Activated CD8-positive, alpha-beta memory T cell treated with anti-CD3 and anti-CD28 coated beads, Interleukin-2, amount 10 ng/mL, durations not matched to agents 7 days and 5 days (primary cell): Measurements from ENCODE around the gene MROH8. TPM values are rescaled to one million over a fixed set of nuclear protein-coding genes. Genes with fewer than 3 reads are reported as not detected.

ENCODE experiments used
- ATAC-seq: fragments of 150-1000 bp; cut with Tn5 transposase; one replicate; pipeline ENCODE4 v1.10.0; 2021; ENCODE audit warnings: moderate library complexity
- CTCF ChIA-PET: fragments of 350-600 bp; sonication (Branson Sonifier 250); formaldehyde crosslinking; loops from one replicate; lab custom pipeline; 2021; ENCODE audit warnings: antibody characterized with exemption; lab: Charles Lee
- DNase-seq: peaks from one replicate; pipeline ENCODE4 v3.0.0-alpha.2; 2020
- H3K27ac Mint-ChIP-seq: one replicate; pipeline ENCODE4 v1.8.0; 2021; ENCODE audit warnings: mild to moderate bottlenecking, mixed read lengths
- H3K27me3 Mint-ChIP-seq: one replicate; pipeline ENCODE4 v1.8.0; 2021; ENCODE audit warnings: mixed read lengths
- H3K36me3 Mint-ChIP-seq: one replicate; pipeline ENCODE4 v1.8.0; 2021; ENCODE audit warnings: mild to moderate bottlenecking, mixed read lengths
- H3K4me1 Mint-ChIP-seq: one replicate; pipeline ENCODE4 v1.8.0; 2021; ENCODE audit warnings: mixed read lengths
- H3K4me3 Mint-ChIP-seq: one replicate; pipeline ENCODE4 v1.8.0; 2021; ENCODE audit warnings: mild to moderate bottlenecking, moderate library complexity, mixed read lengths
- H3K9me3 Mint-ChIP-seq: one replicate; pipeline ENCODE4 v1.8.0; 2022; ENCODE audit warnings: low read depth, mixed read lengths
- total RNA-seq, 2 experiments: library from RNA; stranded (reverse); gene quantifications; one replicate each; pipeline ENCODE4 v1.2.3, GENCODE V29; 2021

Gene MROH8
- total RNA-seq, 2 experiments from 2014 or later = 2.3 to 3.1 TPM

- peaks cover 51% of the 10 kb centered on the region for H3K36me3 Mint-ChIP-seq
Observed at GRCh38 chr20:37209193-37209592, 29.8 kb upstream of the MROH8 start.

GRCh38 chr20:37207171-37207570 lies 27.8 kb upstream of the MROH8 start:
- ATAC-seq (no peak), DNase-seq (no peak)
- Mint-ChIP-seq H3K36me3 (peaks cover 45% of the 10 kb centered on the region), H3K27ac (no peak overlapping the region), H3K4me1 (no peaks in the 10 kb centered on the region), H3K4me3 (no peak overlapping the region), H3K27me3 (no peaks in the 10 kb centered on the region), H3K9me3 (no peaks in the 10 kb centered on the region)
- CTCF ChIA-PET = interaction anchor here (1.9 kb wide), 1 partner anchor 11 kb away, joined by 7 read pairs; no protein-coding TSS in a partner anchor

More at GRCh38 chr20:37209193-37209592, 29.8 kb upstream of the MROH8 start:
- no peak for DNase-seq
- Mint-ChIP-seq H3K27me3 (no peaks in the 10 kb centered on the region), H3K27ac (no peak overlapping the region), H3K4me1 (no peaks in the 10 kb centered on the region), H3K9me3 (no peaks in the 10 kb centered on the region), H3K4me3 (no peak overlapping the region)
- CTCF ChIA-PET = interaction anchor here (1.9 kb wide), 1 partner anchor 13 kb away, joined by 8 read pairs; no protein-coding TSS in a partner anchor
- ATAC-seq = no peak

DNA sequence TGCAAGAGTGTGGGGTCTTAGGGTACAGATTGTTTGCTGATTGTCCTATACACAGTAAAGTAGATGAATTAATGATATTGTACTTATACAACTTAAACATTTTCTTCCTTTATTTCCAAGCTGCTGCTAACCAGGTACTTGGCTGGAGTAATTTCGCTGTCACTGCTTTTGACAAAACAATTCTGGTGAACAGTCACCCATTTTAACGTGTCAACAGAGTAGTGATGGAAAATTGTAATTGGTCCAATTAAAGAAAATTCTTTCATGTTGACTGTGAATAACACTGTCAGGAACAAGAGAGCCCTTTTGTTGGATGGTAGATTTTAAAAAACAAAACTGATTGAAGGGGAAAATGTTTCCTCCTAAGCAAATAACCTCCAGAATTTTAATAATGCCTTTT lies 26.4 kb upstream of the MROH8 start:
- Mint-ChIP-seq H3K4me1 (no peaks in the 10 kb centered on the region), H3K9me3 (no peaks in the 10 kb centered on the region), H3K27me3 (no peaks in the 10 kb centered on the region), H3K27ac (no peak overlapping the region), H3K36me3 (peaks cover 49% of the 10 kb centered on the region), H3K4me3 (no peak overlapping the region)
- CTCF ChIA-PET = interaction anchor here (1.7 to 2.3 kb wide), 2 partner anchors 10 to 12 kb away, joined by 6 to 7 read pairs; no protein-coding TSS in a partner anchor
- DNase-seq = no peak
- no peak for ATAC-seq

DNA sequence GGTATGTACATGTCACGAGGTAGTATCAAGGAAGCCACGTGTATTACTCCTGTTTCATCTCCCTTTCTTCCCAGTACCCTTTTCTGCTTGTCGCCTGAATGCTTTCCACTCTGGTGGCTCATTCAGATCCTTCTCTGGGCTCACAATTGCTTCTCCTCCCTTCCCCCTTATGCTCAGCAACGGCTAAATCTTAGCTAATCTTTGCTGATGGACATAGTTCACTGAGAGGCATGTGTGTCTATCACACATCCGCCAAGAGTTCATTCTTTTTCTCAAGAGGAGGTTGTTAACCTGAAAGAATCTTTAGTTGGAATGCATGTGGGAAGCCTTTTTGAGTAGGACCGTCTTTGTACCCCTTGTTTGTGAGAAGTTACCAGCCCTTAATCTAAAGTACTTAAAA lies 25.8 kb upstream of the MROH8 start:
- Mint-ChIP-seq H3K27ac (no peak overlapping the region), H3K4me1 (peaks cover 1% of the 10 kb centered on the region), H3K9me3 (no peaks in the 10 kb centered on the region), H3K27me3 (no peaks in the 10 kb centered on the region), H3K4me3 (no peak overlapping the region), H3K36me3 (peaks cover 54% of the 10 kb centered on the region)
- ATAC-seq (no peak), DNase-seq (no peak)
- CTCF ChIA-PET = interaction anchor here (1.3 to 2.3 kb wide), 4 partner anchors 10 to 25 kb away, joined by 3 to 7 read pairs (median 5); no protein-coding TSS in a partner anchor

- Mint-ChIP-seq H3K9me3 (no peaks in the 10 kb centered on the region), H3K36me3 (peaks cover 55% of the 10 kb centered on the region), H3K27ac (no peak overlapping the region), H3K4me3 (no peak overlapping the region), H3K27me3 (no peaks in the 10 kb centered on the region), H3K4me1 (peaks cover 1% of the 10 kb centered on the region)
- DNase-seq = no peak
- ATAC-seq = no peak
- CTCF ChIA-PET = interaction anchor here (1.3 to 2.3 kb wide), 3 partner anchors 10 to 26 kb away, joined by 3 to 6 read pairs (median 4); no protein-coding TSS in a partner anchor
Observed at GRCh38 chr20:37204056-37204455, 24.7 kb upstream of the MROH8 start.

- no peaks in the 10 kb centered on the region for H3K27me3 Mint-ChIP-seq
- H3K4me1 Mint-ChIP-seq = peaks cover 1% of the 10 kb centered on the region
- H3K27ac Mint-ChIP-seq = no peak overlapping the region
- ATAC-seq (no peak), DNase-seq (no peak)
- CTCF ChIA-PET = interaction anchor here (0.9 to 2.0 kb wide), 5 partner anchors 9 to 331 kb away, joined by 3 to 7 read pairs (median 3); no protein-coding TSS in a partner anchor
- no peaks in the 10 kb centered on the region for H3K9me3 Mint-ChIP-seq
- no peak overlapping the region for H3K4me3 Mint-ChIP-seq
- peaks cover 49% of the 10 kb centered on the region for H3K36me3 Mint-ChIP-seq
Observed at GRCh38 chr20:37202267-37202943, 23.1 kb upstream of the MROH8 start.

GRCh38 chr20:37201827-37202162 lies 22.4 kb upstream of the MROH8 start:
- H3K27ac Mint-ChIP-seq = no peak overlapping the region
- ATAC-seq (no peak), DNase-seq (no peak)
- peaks cover 1% of the 10 kb centered on the region for H3K4me1 Mint-ChIP-seq
- H3K36me3 Mint-ChIP-seq = peaks cover 45% of the 10 kb centered on the region
- no peaks in the 10 kb centered on the region for H3K9me3 Mint-ChIP-seq
- no peak overlapping the region for H3K4me3 Mint-ChIP-seq
- CTCF ChIA-PET = interaction anchor here (2.0 to 2.6 kb wide), 2 partner anchors 10 to 15 kb away, joined by 7 to 11 read pairs; no protein-coding TSS in a partner anchor
- H3K27me3 Mint-ChIP-seq = no peaks in the 10 kb centered on the region

GRCh38 chr20:37200926-37201826 lies 21.8 kb upstream of the MROH8 start:
- ATAC-seq (no peak), DNase-seq (no peak)
- no peaks in the 10 kb centered on the region for H3K27me3 Mint-ChIP-seq
- H3K4me3 Mint-ChIP-seq = no peak overlapping the region
- H3K27ac Mint-ChIP-seq = no peak overlapping the region
- H3K9me3 Mint-ChIP-seq = no peaks in the 10 kb centered on the region
- H3K36me3 Mint-ChIP-seq = peaks cover 42% of the 10 kb centered on the region
- CTCF ChIA-PET = interaction anchor here (0.6 to 2.6 kb wide), 5 partner anchors 10 to 332 kb away, joined by 3 to 11 read pairs (median 4); no protein-coding TSS in a partner anchor
- peaks cover 4% of the 10 kb centered on the region for H3K4me1 Mint-ChIP-seq

GRCh38 chr20:37200376-37200775 lies 21.0 kb upstream of the MROH8 start:
- CTCF ChIA-PET = interaction anchor here (1.2 to 2.6 kb wide), 3 partner anchors 9 to 333 kb away, joined by 3 to 11 read pairs (median 3); no protein-coding TSS in a partner anchor
- no peaks in the 10 kb centered on the region for H3K9me3 Mint-ChIP-seq
- H3K27me3 Mint-ChIP-seq = no peaks in the 10 kb centered on the region
- no peak overlapping the region for H3K27ac Mint-ChIP-seq
- DNase-seq (no peak), ATAC-seq (no peak)
- H3K4me3 Mint-ChIP-seq = no peak overlapping the region
- H3K36me3 Mint-ChIP-seq = peaks cover 41% of the 10 kb centered on the region
- H3K4me1 Mint-ChIP-seq = peaks cover 6% of the 10 kb centered on the region

DNA sequence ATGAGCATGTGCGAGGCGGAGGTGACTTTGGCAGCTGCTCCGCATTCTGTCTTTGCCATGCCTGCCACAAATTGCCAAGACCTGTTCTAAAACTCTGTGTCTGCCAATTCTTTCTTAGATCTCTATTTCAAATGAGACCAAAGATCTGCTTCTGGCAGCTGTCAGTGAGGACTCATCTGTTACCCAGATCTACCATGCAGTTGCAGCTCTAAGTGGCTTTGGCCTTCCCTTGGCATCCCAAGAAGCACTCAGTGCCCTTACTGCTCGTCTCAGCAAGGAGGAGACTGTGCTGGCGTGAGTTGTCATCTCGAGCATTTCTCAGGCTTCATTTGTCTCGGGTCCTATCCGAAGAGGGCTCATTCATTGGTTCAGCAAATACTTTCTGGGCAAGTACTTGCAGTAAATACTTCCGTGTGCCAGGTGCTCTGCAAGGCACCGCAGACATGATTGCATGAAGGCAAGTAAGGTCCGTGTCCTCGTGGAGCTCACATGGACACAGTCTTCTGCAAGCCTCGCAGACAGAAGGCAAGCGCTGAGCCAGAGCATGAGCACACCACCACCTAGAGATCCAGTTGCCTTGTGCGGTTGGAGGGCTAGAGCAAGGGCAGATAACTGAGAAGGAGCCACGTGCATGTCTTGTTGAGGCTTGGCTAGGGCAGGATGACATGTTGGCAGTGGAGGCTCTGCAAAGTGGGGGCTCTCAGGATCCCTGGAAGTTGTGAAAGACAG lies 19.7 kb upstream of the MROH8 start:
- no peaks in the 10 kb centered on the region for H3K9me3 Mint-ChIP-seq
- CTCF ChIA-PET = interaction anchor here (0.7 to 2.6 kb wide), 3 partner anchors 8 to 69 kb away, joined by 3 to 11 read pairs (median 3); no protein-coding TSS in a partner anchor
- no peak for ATAC-seq
- no peak overlapping the region for H3K4me3 Mint-ChIP-seq
- H3K27me3 Mint-ChIP-seq = no peaks in the 10 kb centered on the region
- DNase-seq = no peak
- peaks cover 17% of the 10 kb centered on the region for H3K4me1 Mint-ChIP-seq
- peaks cover 30% of the 10 kb centered on the region for H3K36me3 Mint-ChIP-seq
- no peak overlapping the region for H3K27ac Mint-ChIP-seq

- no peaks in the 10 kb centered on the region for H3K27me3 Mint-ChIP-seq
- H3K36me3 Mint-ChIP-seq = peaks cover 27% of the 10 kb centered on the region
- H3K4me1 Mint-ChIP-seq = peaks cover 46% of the 10 kb centered on the region
- H3K27ac Mint-ChIP-seq = peak overlapping the region; percentile 79
- CTCF ChIA-PET = interaction anchor here (0.9 to 7.7 kb wide), 25 partner anchors 10 to 353 kb away, joined by 3 to 65 read pairs (median 5); partner anchors contain the start of genes MROH8, RBL1 and RPN2
- no peaks in the 10 kb centered on the region for H3K9me3 Mint-ChIP-seq
- H3K4me3 Mint-ChIP-seq = no peak overlapping the region
- DNase-seq (no peak), ATAC-seq (no peak)
Observed at GRCh38 chr20:37194621-37195417, 15.5 kb upstream of the MROH8 start.

- Mint-ChIP-seq H3K27ac (no peak overlapping the region), H3K36me3 (peaks cover 26% of the 10 kb centered on the region), H3K4me3 (no peak overlapping the region)
Observed at GRCh38 chr20:37193821-37194220, 14.5 kb upstream of the MROH8 start.

More at GRCh38 chr20:37193821-37194220, 14.5 kb upstream of the MROH8 start:
- Mint-ChIP-seq H3K27me3 (no peaks in the 10 kb centered on the region), H3K4me1 (peaks cover 56% of the 10 kb centered on the region), H3K9me3 (no peaks in the 10 kb centered on the region)
- ATAC-seq (no peak), DNase-seq (no peak)
- CTCF ChIA-PET = interaction anchor here (0.6 to 7.7 kb wide), 7 partner anchors 9 to 340 kb away, joined by 3 to 65 read pairs (median 4); partner anchors contain the start of genes MROH8 and RPN2
